A549 (cell line): ENCODE results near the gene RNF166.

Source experiments
- CTCF ChIP-seq: fragments of >200 bp; sonication (Bioruptor Twin); formaldehyde crosslinking; IDR thresholded peaks from 3 replicates; pipeline ENCODE4 v1.5.1; 2016
- EP300 ChIP-seq, 2 experiments: fragments of >200 bp; sonication (Bioruptor Twin); formaldehyde crosslinking; IDR thresholded peaks; 2 replicates in 1 of 2; 3 replicates in 1 of 2; pipeline ENCODE4 v1.6.1; 2016 to 2017
- JUN ChIP-seq, 2 experiments: fragments of >200 bp; sonication (Bioruptor Twin); formaldehyde crosslinking; IDR thresholded peaks; 2 replicates in 1 of 2; 3 replicates in 1 of 2; pipeline ENCODE4 v1.6.1; 2016 to 2017
- MYC ChIP-seq: IDR thresholded peaks from 2 replicates; pipeline ENCODE4 v1.6.1; 2012; ENCODE audit warnings: mild to moderate bottlenecking, inconsistent platforms, low read length, improper control_type of control experiment, borderline replicate concordance
- POLR2A ChIP-seq: IDR thresholded peaks from 2 replicates; pipeline ENCODE4 v1.6.1; 2012; ENCODE audit warnings: mild to moderate bottlenecking, low read length
- RAD21 ChIP-seq, 2 experiments: fragments of >200 bp in 1 of 2; sonication (Bioruptor Twin) in 1 of 2; formaldehyde crosslinking in 1 of 2; IDR thresholded peaks in 1 of 2; conservative IDR thresholded peaks in 1 of 2; 2 replicates in 1 of 2; 3 replicates in 1 of 2; pipeline ENCODE4 v1.6.1; 2012 to 2018; ENCODE audit warnings: inconsistent platforms in 1 of 2

- TF ChIP-seq CTCF, result no peak
- TF ChIP-seq JUN (IDR thresholded peaks at IDR 0.05), result no peak
- TF ChIP-seq EP300 (IDR thresholded peaks at IDR 0.05), result no peak
- TF ChIP-seq MYC, result no peak
- TF ChIP-seq RAD21 (conservative IDR thresholded peaks at IDR 0.05 in 1 of 2, IDR thresholded peaks at IDR 0.05 in 1 of 2), result no peak
- no peak for TF ChIP-seq POLR2A
Observed at GRCh38 chr16:88753602-88754001, 47.4 kb upstream of the RNF166 start.
